Peyer's patch (tissue), 4 donors: ENCODE data around the gene CERS6. TPM values are rescaled to one million over a fixed set of nuclear protein-coding genes. Genes with fewer than 3 reads are reported as not detected.

Experiments used
- DNase-seq, 3 donors: peaks; one replicate each; pipeline ENCODE4 v3.0.0-alpha.2; 2017 to 2019
- H3K27ac ChIP-seq, 4 donors: fragments of 200-600 bp; sonication (generic); one replicate each; pipeline ENCODE4 v1.5.1; 2016 to 2019
- H3K27me3 ChIP-seq, 2 donors: fragments of 200-600 bp; sonication (generic); one replicate each; pipeline ENCODE4 v1.5.1; 2019
- H3K36me3 ChIP-seq, 3 donors: fragments of 200-600 bp; sonication (generic); one replicate each; pipeline ENCODE4 v1.5.1; 2016 to 2019
- H3K4me1 ChIP-seq, 4 donors: fragments of 200-600 bp; sonication (generic); one replicate each; pipeline ENCODE4 v1.5.1; 2016 to 2019
- H3K4me3 ChIP-seq, 4 donors: fragments of 200-600 bp; sonication (generic); 1 replicate in 3 of 4; 2 replicates in 1 of 4; pipeline ENCODE4 v1.5.1; 2016 to 2019; ENCODE audit warnings: mild to moderate bottlenecking in 1 of 4
- H3K9me3 ChIP-seq, 4 donors: fragments of 200-600 bp; sonication (generic); one replicate each; pipeline ENCODE4 v1.5.1; 2016 to 2019; ENCODE audit warnings: mild to moderate bottlenecking in 1 of 4
- POLR2A ChIP-seq, 2 donors: fragments of 450-650 bp; IDR thresholded peaks; one replicate each; pipeline ENCODE4 v1.5.1; 2017; ENCODE audit warnings: antibody characterized with exemption in 2 of 2, mild to moderate bottlenecking in 2 of 2, moderate library complexity in 2 of 2
- total RNA-seq, 4 donors: library from RNA; depleted of rRNA; stranded (reverse); fragments of >200 nt; gene quantifications; one replicate each; pipeline ENCODE4 v1.1.0, GENCODE V29; 2016
- TF ChIP-seq, protein P1 (sequence below), 6 experiments: fragments of 450-650 bp in 4 of 6; fragments of 200-600 bp in 2 of 6; sonication (generic) in 1 of 6; IDR thresholded peaks; one replicate each; pipeline ENCODE4 v1.5.1; 2017 to 2019; ENCODE audit warnings: antibody characterized with exemption in 6 of 6, mild to moderate bottlenecking in 3 of 6, moderate library complexity in 1 of 6

The CERS6 gene
- total RNA-seq, 4 donors from 2014 or later: 28.1 to 110 (median 96.7) TPM

DNA sequence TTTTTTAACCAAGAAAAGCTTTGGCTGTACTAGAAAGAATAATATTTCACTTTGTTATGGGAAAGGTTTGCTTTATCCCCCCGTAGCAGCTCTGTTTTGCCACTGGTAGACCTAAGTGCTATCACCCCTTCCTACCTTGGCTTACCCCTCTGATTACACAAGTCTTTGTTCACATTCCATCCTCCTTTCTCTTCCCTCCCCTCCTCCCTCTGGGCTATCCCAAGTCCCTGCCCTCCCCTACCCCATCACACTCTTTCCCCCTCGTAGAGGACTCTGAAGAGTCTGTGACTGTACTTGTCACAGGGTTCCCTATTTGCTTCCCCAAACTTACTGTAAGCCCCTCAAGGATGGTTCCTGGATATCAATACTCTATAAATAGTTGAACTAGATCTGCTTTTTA is 193.5 kb downstream of the CERS6 start:
- H3K9me3 ChIP-seq: no peaks in the 10 kb centered on the region
- DNase-seq: no peak
- peaks cover 0 to 28% (median 0%) of the 10 kb centered on the region in 4 donors for H3K4me1 ChIP-seq
- no peak overlapping the region for H3K27ac ChIP-seq
- no peaks in the 10 kb centered on the region for H3K36me3 ChIP-seq
- TF ChIP-seq, protein P1, sequence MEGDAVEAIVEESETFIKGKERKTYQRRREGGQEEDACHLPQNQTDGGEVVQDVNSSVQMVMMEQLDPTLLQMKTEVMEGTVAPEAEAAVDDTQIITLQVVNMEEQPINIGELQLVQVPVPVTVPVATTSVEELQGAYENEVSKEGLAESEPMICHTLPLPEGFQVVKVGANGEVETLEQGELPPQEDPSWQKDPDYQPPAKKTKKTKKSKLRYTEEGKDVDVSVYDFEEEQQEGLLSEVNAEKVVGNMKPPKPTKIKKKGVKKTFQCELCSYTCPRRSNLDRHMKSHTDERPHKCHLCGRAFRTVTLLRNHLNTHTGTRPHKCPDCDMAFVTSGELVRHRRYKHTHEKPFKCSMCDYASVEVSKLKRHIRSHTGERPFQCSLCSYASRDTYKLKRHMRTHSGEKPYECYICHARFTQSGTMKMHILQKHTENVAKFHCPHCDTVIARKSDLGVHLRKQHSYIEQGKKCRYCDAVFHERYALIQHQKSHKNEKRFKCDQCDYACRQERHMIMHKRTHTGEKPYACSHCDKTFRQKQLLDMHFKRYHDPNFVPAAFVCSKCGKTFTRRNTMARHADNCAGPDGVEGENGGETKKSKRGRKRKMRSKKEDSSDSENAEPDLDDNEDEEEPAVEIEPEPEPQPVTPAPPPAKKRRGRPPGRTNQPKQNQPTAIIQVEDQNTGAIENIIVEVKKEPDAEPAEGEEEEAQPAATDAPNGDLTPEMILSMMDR (IDR thresholded peaks at IDR 0.05): no peak
- no peak for TF ChIP-seq POLR2A (IDR thresholded peaks at IDR 0.05)
- no peak overlapping the region for H3K4me3 ChIP-seq
- no peaks in the 10 kb centered on the region for H3K27me3 ChIP-seq

DNA sequence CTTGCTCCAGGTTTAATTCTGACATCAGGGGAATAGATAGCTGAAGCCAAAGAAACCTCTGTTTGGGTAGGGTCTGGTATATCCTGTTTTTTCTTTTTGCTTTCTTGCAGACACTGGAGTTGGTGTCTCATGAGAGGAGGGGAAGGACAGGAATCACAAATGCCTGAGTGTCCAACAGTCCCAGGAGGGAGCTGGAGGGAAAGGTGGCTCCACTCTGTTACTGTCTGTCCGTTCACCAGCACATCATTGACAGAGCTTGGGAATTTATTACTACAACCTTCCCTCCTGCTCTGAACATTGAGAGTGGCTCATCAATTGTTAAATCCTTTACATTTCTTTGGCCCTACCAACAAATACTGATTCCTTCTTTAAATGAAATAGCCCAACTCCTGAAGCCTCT is 194.1 kb downstream of the CERS6 start:
- TF ChIP-seq POLR2A (IDR thresholded peaks at IDR 0.05): no peak
- TF ChIP-seq, protein P1 (IDR thresholded peaks at IDR 0.05): no peak
- H3K27me3 ChIP-seq: no peaks in the 10 kb centered on the region
- DNase-seq: no peak
- no peaks in the 10 kb centered on the region for H3K36me3 ChIP-seq
- peaks cover 0 to 28% (median 0%) of the 10 kb centered on the region in 4 donors for H3K4me1 ChIP-seq
- H3K27ac ChIP-seq: no peak overlapping the region
- no peak overlapping the region for H3K4me3 ChIP-seq
- H3K9me3 ChIP-seq: no peaks in the 10 kb centered on the region

DNA sequence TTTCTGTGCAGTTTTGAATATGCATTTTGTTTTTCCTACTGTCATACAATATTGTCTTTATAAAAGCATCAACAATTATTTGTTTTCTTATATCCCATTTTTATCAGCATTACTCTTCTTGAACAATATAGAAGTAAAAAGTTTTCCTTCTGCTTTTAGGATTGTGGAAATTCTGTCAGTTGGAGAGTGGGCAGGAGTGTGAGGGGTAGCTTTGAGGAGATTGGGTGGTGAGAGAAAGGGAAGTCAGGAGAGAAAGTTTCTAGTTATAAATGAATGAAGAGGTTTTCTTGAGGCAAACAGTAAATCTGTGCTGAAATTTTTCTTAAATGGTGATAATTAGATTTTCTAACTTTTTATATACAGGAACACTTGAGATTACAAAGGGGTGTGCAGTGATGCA is 194.7 kb downstream of the CERS6 start:
- DNase-seq: no peak
- Histone ChIP-seq H3K4me3 (no peak overlapping the region), H3K4me1 (peaks cover 0 to 34% (median 2%) of the 10 kb centered on the region in 4 donors), H3K36me3 (no peaks in the 10 kb centered on the region), H3K27ac (no peak overlapping the region), H3K27me3 (no peaks in the 10 kb centered on the region), H3K9me3 (no peaks in the 10 kb centered on the region)
- TF ChIP-seq POLR2A (IDR thresholded peaks at IDR 0.05): no peak
- TF ChIP-seq, protein P1 (IDR thresholded peaks at IDR 0.05): no peak

DNA sequence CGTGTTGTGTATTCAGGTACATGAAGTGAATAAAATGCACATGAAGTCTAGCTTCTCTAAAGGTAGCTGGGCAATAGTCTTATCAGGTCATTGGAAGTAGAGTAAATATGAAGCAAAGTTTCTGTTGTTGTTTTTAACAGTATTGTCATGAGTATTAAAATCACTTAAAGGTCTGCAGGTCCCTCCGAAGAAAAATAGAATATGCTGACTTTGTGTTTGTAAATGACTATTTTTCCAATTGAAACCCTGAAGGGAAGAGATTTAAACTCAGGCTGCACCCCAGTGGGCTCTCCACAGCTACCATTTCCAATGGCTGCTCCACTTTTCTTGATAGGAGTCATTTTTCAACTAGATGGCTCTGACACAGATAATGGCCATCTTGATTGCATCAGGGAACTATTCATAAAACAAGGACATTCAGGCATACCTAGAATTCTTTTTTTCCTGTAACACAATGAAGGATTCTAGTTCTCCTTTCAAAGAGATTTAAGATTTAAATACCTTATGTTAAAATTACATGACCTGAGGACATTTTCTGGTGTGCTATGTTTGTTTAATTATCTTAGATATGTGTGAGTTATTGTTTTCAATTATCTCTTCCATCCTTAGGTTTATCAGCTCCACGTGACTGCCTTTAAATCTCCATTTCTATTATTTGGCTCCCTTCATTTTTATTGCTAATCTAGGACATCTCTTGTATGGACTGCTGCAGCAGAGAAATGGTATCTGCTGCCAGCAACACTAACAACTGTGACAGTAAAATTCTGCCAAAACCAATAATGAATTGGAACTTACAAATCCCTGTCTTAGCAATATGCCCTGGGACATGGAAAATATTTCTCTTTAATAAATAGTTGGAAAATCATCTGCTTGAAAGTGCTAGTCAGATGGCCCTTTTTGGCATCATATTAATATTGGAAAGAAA is 197.2 kb downstream of the CERS6 start:
- TF ChIP-seq, protein P1 (IDR thresholded peaks at IDR 0.05): no peak
- TF ChIP-seq POLR2A (IDR thresholded peaks at IDR 0.05): no peak
- Histone ChIP-seq H3K36me3 (no peaks in the 10 kb centered on the region), H3K27ac (no peak overlapping the region), H3K4me1 (peaks cover 0 to 37% (median 2%) of the 10 kb centered on the region in 4 donors), H3K4me3 (no peak overlapping the region), H3K9me3 (no peaks in the 10 kb centered on the region), H3K27me3 (no peaks in the 10 kb centered on the region)
- DNase-seq: no peak

DNA sequence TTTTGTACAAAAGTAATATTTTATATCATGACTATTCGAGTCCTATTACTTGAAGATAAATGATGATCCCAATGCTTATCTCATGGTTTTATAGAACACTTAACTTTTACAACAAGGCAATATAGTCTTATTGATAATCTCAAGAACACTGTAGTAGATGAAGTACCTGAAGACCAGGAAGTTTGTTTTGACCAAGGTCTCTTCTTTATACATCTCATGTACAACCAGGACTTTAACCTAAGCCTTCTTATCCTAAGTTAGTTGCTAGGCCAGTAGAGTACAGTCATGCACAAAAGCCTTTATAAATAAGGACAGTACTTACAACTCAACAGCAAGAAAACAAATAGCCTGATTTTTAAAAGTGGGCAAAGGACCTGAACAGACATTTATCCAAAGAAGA is 198.6 kb downstream of the CERS6 start:
- peaks cover 0 to 25% (median 2%) of the 10 kb centered on the region in 4 donors for H3K4me1 ChIP-seq
- DNase-seq: no peak
- H3K27me3 ChIP-seq: no peaks in the 10 kb centered on the region
- H3K9me3 ChIP-seq: no peaks in the 10 kb centered on the region
- H3K36me3 ChIP-seq: no peaks in the 10 kb centered on the region
- H3K27ac ChIP-seq: peak overlapping the region in 2 of 4 donors; percentile 35 to 42
- no peak overlapping the region for H3K4me3 ChIP-seq
- no peak for TF ChIP-seq POLR2A (IDR thresholded peaks at IDR 0.05)
- TF ChIP-seq, protein P1 (IDR thresholded peaks at IDR 0.05): no peak
